Measurements from ENCODE around the gene CEP192. TPM values are rescaled to one million over a fixed set of nuclear protein-coding genes. Genes with fewer than 3 reads are reported as not detected.

The CEP192 gene
- polyA plus RNA-seq, 1 donor (not counting 4 experiments of a cell fraction or from before 2014, with no cell fraction given) = 16.6 TPM

- Histone ChIP-seq H3K4me3 (ENCODE audit: control insufficient read depth in 2 of 3, extremely low read depth in 1 of 3, insufficient read depth in 2 of 3, low read depth in 1 of 3, low read length in 3 of 3) (no peak overlapping the region), H3K79me2 (ENCODE audit: control insufficient read depth, insufficient read depth, low read length) (no peaks in the 10 kb centered on the region), H3K4me1 (ENCODE audit: control insufficient read depth, extremely low read depth, insufficient read depth, low read length) (no peaks in the 10 kb centered on the region), H4K20me1 (ENCODE audit: control insufficient read depth, extremely low read depth, insufficient read depth, low read length) (no peaks in the 10 kb centered on the region), H3K4me2 (ENCODE audit: control insufficient read depth, extremely low read depth, insufficient read depth, low read depth, low read length) (no peak overlapping the region), H3K36me3 (ENCODE audit: control insufficient read depth in 2 of 2, extremely low read depth in 1 of 2, insufficient read depth in 2 of 2, low read length in 2 of 2) (no peaks in the 10 kb centered on the region), H3K27me3 (ENCODE audit: control insufficient read depth, extremely low read depth, insufficient read depth, low read length) (no peaks in the 10 kb centered on the region), H3K9me3 (ENCODE audit: control insufficient read depth, low read depth, low read length) (no peaks in the 10 kb centered on the region), H3K27ac (ENCODE audit: control insufficient read depth, insufficient read depth, low read length) (no peak overlapping the region), H3K9me1 (ENCODE audit: control insufficient read depth, extremely low read depth, insufficient read depth, low read length) (no peaks in the 10 kb centered on the region), H2AFZ (ENCODE audit: control insufficient read depth, low read length) (no peak overlapping the region), H3K9ac (ENCODE audit: control insufficient read depth, extremely low read depth, insufficient read depth, low read length) (no peak overlapping the region)
- DNase-seq (ENCODE audit: low read depth, low spot score) = no peak
- TF ChIP-seq EZH2 (IDR thresholded peaks at IDR 0.05; ENCODE audit: low read length) (no peak), CTCF (optimal IDR thresholded peaks at IDR 0.05 in 1 of 3, IDR thresholded peaks at IDR 0.05 in 1 of 3, conservative IDR thresholded peaks at IDR 0.05 in 1 of 3; ENCODE audit: extremely low read depth in 1 of 3, insufficient read depth in 2 of 3, low read length in 3 of 3) (no peak)
- FAIRE-seq = no peak
- dilution Hi-C loops (cut with MboI; ENCODE audit: extremely low pct_ligation_motif_present, low sequenced_read_pairs) = no loop called here
Measured at GRCh38 chr18:13151656-13152055, 160.5 kb downstream of the CEP192 start.

- DNase-seq (ENCODE audit: low read depth, low spot score) (no peak), FAIRE-seq (no peak)
- TF ChIP-seq EZH2 (IDR thresholded peaks at IDR 0.05; ENCODE audit: low read length) (no peak), CTCF (optimal IDR thresholded peaks at IDR 0.05 in 1 of 3, IDR thresholded peaks at IDR 0.05 in 1 of 3, conservative IDR thresholded peaks at IDR 0.05 in 1 of 3; ENCODE audit: extremely low read depth in 1 of 3, insufficient read depth in 2 of 3, low read length in 3 of 3) (no peak)
- Histone ChIP-seq H3K9me1 (ENCODE audit: control insufficient read depth, extremely low read depth, insufficient read depth, low read length) (no peaks in the 10 kb centered on the region), H4K20me1 (ENCODE audit: control insufficient read depth, extremely low read depth, insufficient read depth, low read length) (no peaks in the 10 kb centered on the region), H3K4me3 (ENCODE audit: control insufficient read depth in 2 of 3, extremely low read depth in 1 of 3, insufficient read depth in 2 of 3, low read depth in 1 of 3, low read length in 3 of 3) (no peak overlapping the region), H3K27ac (ENCODE audit: control insufficient read depth, insufficient read depth, low read length) (no peak overlapping the region), H3K4me1 (ENCODE audit: control insufficient read depth, extremely low read depth, insufficient read depth, low read length) (no peaks in the 10 kb centered on the region), H3K79me2 (ENCODE audit: control insufficient read depth, insufficient read depth, low read length) (no peaks in the 10 kb centered on the region), H2AFZ (ENCODE audit: control insufficient read depth, low read length) (no peak overlapping the region), H3K9ac (ENCODE audit: control insufficient read depth, extremely low read depth, insufficient read depth, low read length) (no peak overlapping the region), H3K36me3 (ENCODE audit: control insufficient read depth in 2 of 2, extremely low read depth in 1 of 2, insufficient read depth in 2 of 2, low read length in 2 of 2) (no peaks in the 10 kb centered on the region), H3K4me2 (ENCODE audit: control insufficient read depth, extremely low read depth, insufficient read depth, low read depth, low read length) (no peak overlapping the region), H3K27me3 (ENCODE audit: control insufficient read depth, extremely low read depth, insufficient read depth, low read length) (no peaks in the 10 kb centered on the region), H3K9me3 (ENCODE audit: control insufficient read depth, low read depth, low read length) (no peaks in the 10 kb centered on the region)
- dilution Hi-C loops (cut with MboI; ENCODE audit: extremely low pct_ligation_motif_present, low sequenced_read_pairs) = no loop called here
Measured at GRCh38 chr18:13158428-13158827, 167.3 kb downstream of the CEP192 start.

All from keratinocyte (primary cell).